Measurements from ENCODE around the gene CFAP100.

- no peak for TF ChIP-seq POLR2A (IDR thresholded peaks at IDR 0.05)
- no peak for TF ChIP-seq CTCF (IDR thresholded peaks at IDR 0.05)
Observed at GRCh38 chr3:126391631-126392030, 3.1 kb upstream of the CFAP100 start.

Measured in adrenal gland (tissue), 5 donors.